Vagina (tissue), 2 donors: ENCODE data around the gene ATP2A3. TPM values are rescaled to one million over a fixed set of nuclear protein-coding genes. Genes with fewer than 3 reads are reported as not detected.

Experiments used
- DNase-seq, 2 donors: peaks; one replicate each; pipeline ENCODE4 v3.0.0-alpha.2; 2017; ENCODE audit errors: extremely low spot score in 2 of 2
- H3K27ac ChIP-seq: fragments of 200-600 bp; sonication (generic); one replicate; pipeline ENCODE4 v1.5.1; 2019
- H3K27me3 ChIP-seq: fragments of 200-600 bp; sonication (generic); one replicate; pipeline ENCODE4 v1.5.1; 2019
- H3K36me3 ChIP-seq, 2 donors: fragments of 200-600 bp; sonication (generic); one replicate each; pipeline ENCODE4 v1.5.1; 2017 to 2019
- H3K4me1 ChIP-seq: fragments of 200-600 bp; sonication (generic); one replicate; pipeline ENCODE4 v1.5.1; 2019
- H3K4me3 ChIP-seq, 2 donors: fragments of 200-600 bp; sonication (generic); 1 replicate in 1 of 2; 2 replicates in 1 of 2; pipeline ENCODE4 v1.5.1; 2016 to 2019
- H3K9me3 ChIP-seq: fragments of 200-600 bp; sonication (generic); one replicate; pipeline ENCODE4 v1.5.1; 2019
- CTCF ChIP-seq, 3 experiments: fragments of 450-650 bp in 2 of 3; fragments of 200-600 bp in 1 of 3; sonication (generic) in 1 of 3; IDR thresholded peaks; one replicate each; pipeline ENCODE4 v1.5.1; 2017 to 2019; ENCODE audit warnings: antibody characterized with exemption in 3 of 3, mild to moderate bottlenecking in 2 of 3, moderate library complexity in 2 of 3
- POLR2A ChIP-seq, 2 donors: fragments of 450-650 bp; IDR thresholded peaks; one replicate each; pipeline ENCODE4 v1.6.1; 2017; ENCODE audit warnings: antibody characterized with exemption in 2 of 2, mild to moderate bottlenecking in 2 of 2, moderate library complexity in 2 of 2
- POLR2AphosphoS5 ChIP-seq, 2 donors: sonication (generic); formaldehyde crosslinking; IDR thresholded peaks; one replicate each; pipeline ENCODE4 v1.9.0; 2017; ENCODE audit warnings: antibody characterized with exemption in 2 of 2, mild to moderate bottlenecking in 2 of 2, low read depth in 1 of 2; ENCODE audit not compliant: insufficient read depth in 1 of 2
- intact Hi-C: fragments of 100-400 bp; cut with DNase I; formaldehyde crosslinking; loops from one replicate; pipeline ENCODE4 v1.15.1; 2023
- total RNA-seq: library from RNA; depleted of rRNA; stranded (reverse); fragments of >200 nt; gene quantifications from one replicate; pipeline ENCODE4 v1.2.3, GENCODE V29; 2016

Gene ATP2A3
- total RNA-seq, 1 donor from 2014 or later: 15.5 TPM

GRCh38 chr17:3988297-3989040 lies 24.2 kb upstream of the ATP2A3 start:
- Histone ChIP-seq H3K36me3 (no peaks in the 10 kb centered on the region), H3K4me1 (no peaks in the 10 kb centered on the region), H3K27ac (no peak overlapping the region), H3K9me3 (no peaks in the 10 kb centered on the region), H3K4me3 (no peak overlapping the region), H3K27me3 (no peaks in the 10 kb centered on the region)
- DNase-seq: no peak
- TF ChIP-seq POLR2A (IDR thresholded peaks at IDR 0.05) (no peak), POLR2AphosphoS5 (IDR thresholded peaks at IDR 0.05; ENCODE audit: insufficient read depth in 1 of 2, low read depth in 1 of 2) (no peak), CTCF (IDR thresholded peaks at IDR 0.05) (no peak)
- intact Hi-C loops: no loop called here

GRCh38 chr17:3986939-3987335 lies 22.7 kb upstream of the ATP2A3 start:
- TF ChIP-seq CTCF (IDR thresholded peaks at IDR 0.05) (no peak), POLR2AphosphoS5 (IDR thresholded peaks at IDR 0.05; ENCODE audit: insufficient read depth in 1 of 2, low read depth in 1 of 2) (no peak), POLR2A (IDR thresholded peaks at IDR 0.05) (no peak)
- Histone ChIP-seq H3K4me1 (no peaks in the 10 kb centered on the region), H3K4me3 (no peak overlapping the region), H3K36me3 (no peaks in the 10 kb centered on the region), H3K9me3 (no peaks in the 10 kb centered on the region), H3K27me3 (no peaks in the 10 kb centered on the region), H3K27ac (no peak overlapping the region)
- intact Hi-C loops: no loop called here
- DNase-seq: no peak

- no peaks in the 10 kb centered on the region for H3K36me3 ChIP-seq
- DNase-seq: no peak
- H3K4me1 ChIP-seq: no peaks in the 10 kb centered on the region
- TF ChIP-seq POLR2A (IDR thresholded peaks at IDR 0.05) (no peak), CTCF (IDR thresholded peaks at IDR 0.05) (no peak), POLR2AphosphoS5 (IDR thresholded peaks at IDR 0.05; ENCODE audit: insufficient read depth in 1 of 2, low read depth in 1 of 2) (no peak)
- H3K9me3 ChIP-seq: no peaks in the 10 kb centered on the region
- no peak overlapping the region for H3K27ac ChIP-seq
- intact Hi-C loops: no loop called here
- no peak overlapping the region for H3K4me3 ChIP-seq
- no peaks in the 10 kb centered on the region for H3K27me3 ChIP-seq
Measured at GRCh38 chr17:3986270-3986938, 22.2 kb upstream of the ATP2A3 start.

GRCh38 chr17:3985846-3986245 lies 21.6 kb upstream of the ATP2A3 start:
- Histone ChIP-seq H3K9me3 (no peaks in the 10 kb centered on the region), H3K36me3 (no peaks in the 10 kb centered on the region), H3K27me3 (no peaks in the 10 kb centered on the region), H3K4me1 (no peaks in the 10 kb centered on the region), H3K27ac (no peak overlapping the region), H3K4me3 (no peak overlapping the region)
- intact Hi-C loops: no loop called here
- DNase-seq: no peak
- TF ChIP-seq CTCF (IDR thresholded peaks at IDR 0.05) (no peak), POLR2A (IDR thresholded peaks at IDR 0.05) (no peak), POLR2AphosphoS5 (IDR thresholded peaks at IDR 0.05; ENCODE audit: insufficient read depth in 1 of 2, low read depth in 1 of 2) (no peak)
